IMR-90 (cell line): ENCODE data around the gene ABHD17C. TPM values are rescaled to one million over a fixed set of nuclear protein-coding genes. Genes with fewer than 3 reads are reported as not detected.
A peak's percentile ranks its signal among the peaks of the same experiment; 100 is the strongest.

Experiments
- ATAC-seq: fragments of 200-7000 bp; cut with Tn5 transposase; 2 replicates; pipeline ENCODE4 v1.9.1; 2020; ENCODE audit warnings: low read depth, mild to moderate bottlenecking, moderate library complexity
- BruUV-seq: library from RNA; stranded (reverse); fragments of 400-500 nt; replicated peaks from 2 replicates; lab custom pipeline; 2021; lab: Mats Ljungman, UMichigan
- CTCF ChIA-PET: fragments of 300-600 bp; formaldehyde crosslinking; extraction: SDS; loops from one replicate; lab custom pipeline; 2021; ENCODE audit warnings: antibody characterized with exemption; lab: Yijun Ruan, JAX
- POLR2A ChIA-PET: fragments of 300-600 bp; sonication (Branson Sonifier 250); formaldehyde crosslinking; loops from one replicate; lab custom pipeline; 2022; ENCODE audit warnings: antibody characterized with exemption; ENCODE audit not compliant: unreplicated experiment; lab: Charles Lee
- DNase-seq: peaks from one replicate; pipeline ENCODE4 v3.0.0; 2013
- H2AFZ ChIP-seq: replicated peaks from 2 replicates; pipeline ENCODE3; 2013; ENCODE audit warnings: low read length, mild to moderate bottlenecking; ENCODE audit not compliant: poor library complexity
- H2AK5ac ChIP-seq: 2 replicates; pipeline ENCODE4 v1.6.1; 2013; ENCODE audit warnings: low read depth, low read length, inconsistent platforms
- H2AK9ac ChIP-seq: replicated peaks from 2 replicates; pipeline ENCODE3; 2013; ENCODE audit warnings: mild to moderate bottlenecking, low read depth, low read length, moderate library complexity; ENCODE audit not compliant: poor library complexity
- H2BK120ac ChIP-seq: 2 replicates; pipeline ENCODE4 v1.6.1; 2013; ENCODE audit warnings: low read depth, low read length, inconsistent platforms
- H2BK15ac ChIP-seq: 3 replicates; pipeline ENCODE4 v1.6.1; 2013; ENCODE audit warnings: low read depth, low read length, inconsistent platforms
- H2BK20ac ChIP-seq: 2 replicates; pipeline ENCODE4 v1.6.1; 2013; ENCODE audit warnings: low read depth, mild to moderate bottlenecking, inconsistent platforms, low read length, moderate library complexity
- H2BK5ac ChIP-seq: 2 replicates; pipeline ENCODE4 v1.6.1; 2013; ENCODE audit warnings: mild to moderate bottlenecking, low read depth, low read length, inconsistent platforms; ENCODE audit not compliant: poor library complexity, severe bottlenecking
- H3K14ac ChIP-seq: replicated peaks from 2 replicates; pipeline ENCODE4 v1.6.1; 2013; ENCODE audit warnings: low read depth, low read length, inconsistent platforms
- H3K18ac ChIP-seq: 2 replicates; pipeline ENCODE4 v1.6.1; 2013; ENCODE audit warnings: low read depth, low read length, control low read depth
- H3K23ac ChIP-seq: 2 replicates; pipeline ENCODE4 v1.6.1; 2013; ENCODE audit warnings: low read depth, low read length, inconsistent platforms
- H3K27ac ChIP-seq: 2 replicates; pipeline ENCODE4 v1.5.1; 2013; ENCODE audit warnings: mild to moderate bottlenecking, control low read depth, low read length; ENCODE audit not compliant: insufficient read depth
- H3K27me3 ChIP-seq: 2 replicates; pipeline ENCODE4 v1.6.1; 2013; ENCODE audit warnings: low read length; ENCODE audit not compliant: control insufficient read depth, insufficient read depth
- H3K36me3 ChIP-seq: 2 replicates; pipeline ENCODE4 v1.6.1; 2013; ENCODE audit warnings: low read length, mixed read lengths; ENCODE audit not compliant: control insufficient read depth, insufficient read depth
- H3K4ac ChIP-seq: 2 replicates; pipeline ENCODE4 v1.6.1; 2013; ENCODE audit warnings: low read depth, low read length, inconsistent platforms
- H3K4me1 ChIP-seq: 2 replicates; pipeline ENCODE4 v1.6.1; 2013; ENCODE audit warnings: low read length, mixed read lengths; ENCODE audit not compliant: control insufficient read depth, insufficient read depth
- H3K4me2 ChIP-seq: 2 replicates; pipeline ENCODE4 v1.6.1; 2013; ENCODE audit warnings: low read depth, mild to moderate bottlenecking, control low read depth, low read length, moderate library complexity
- H3K4me3 ChIP-seq: 2 replicates; pipeline ENCODE4 v1.5.1; 2013; ENCODE audit warnings: low read depth, mild to moderate bottlenecking, control low read depth, low read length, moderate library complexity; ENCODE audit not compliant: insufficient read depth
- H3K56ac ChIP-seq: 2 replicates; pipeline ENCODE4 v1.6.1; 2013; ENCODE audit warnings: low read length, inconsistent platforms; ENCODE audit not compliant: insufficient read depth; ENCODE audit errors: extremely low read depth
- H3K79me1 ChIP-seq, 2 experiments: 2 replicates each; pipeline ENCODE4 v1.6.1; 2013; ENCODE audit warnings: low read length in 2 of 2, inconsistent platforms in 1 of 2, low read depth in 1 of 2
- H3K9ac ChIP-seq: 2 replicates; pipeline ENCODE4 v1.6.1; 2013; ENCODE audit warnings: low read depth, low read length, control low read depth
- H3K9me1 ChIP-seq: 2 replicates; pipeline ENCODE4 v1.6.1; 2013; ENCODE audit warnings: low read length, inconsistent platforms; ENCODE audit not compliant: insufficient read depth
- H3K9me3 ChIP-seq: 2 replicates; pipeline ENCODE4 v1.6.1; 2013; ENCODE audit warnings: low read length; ENCODE audit not compliant: control insufficient read depth, insufficient read depth
- H4K20me1 ChIP-seq: 2 replicates; pipeline ENCODE4 v1.6.1; 2013; ENCODE audit warnings: low read length, inconsistent platforms; ENCODE audit not compliant: insufficient read depth
- H4K5ac ChIP-seq: 2 replicates; pipeline ENCODE4 v1.6.1; 2013; ENCODE audit warnings: mild to moderate bottlenecking, low read depth, low read length, control low read depth
- H4K8ac ChIP-seq, 2 experiments: 2 replicates each; pipeline ENCODE4 v1.6.1; 2013; ENCODE audit warnings: low read depth in 2 of 2, low read length in 2 of 2, control low read depth in 1 of 2, inconsistent platforms in 1 of 2
- H4K91ac ChIP-seq: 2 replicates; pipeline ENCODE4 v1.6.1; 2013; ENCODE audit warnings: low read depth, low read length, inconsistent platforms; ENCODE audit not compliant: insufficient read depth
- BHLHE40 ChIP-seq: fragments of 150-350 bp; IDR thresholded peaks from 2 replicates; pipeline ENCODE4 v1.6.1; 2016; ENCODE audit warnings: mild to moderate bottlenecking, low read depth, low read length
- CEBPB ChIP-seq: IDR thresholded peaks from 2 replicates; pipeline ENCODE4 v1.6.1; 2012; ENCODE audit warnings: low read depth, low read length, improper control_type of control experiment
- ELK1 ChIP-seq: fragments of 150-350 bp; IDR thresholded peaks from 2 replicates; pipeline ENCODE4 v1.6.1; 2016; ENCODE audit warnings: low read depth, mild to moderate bottlenecking, low read length, moderate library complexity, borderline replicate concordance
- RFX5 ChIP-seq: IDR thresholded peaks from 2 replicates; pipeline ENCODE4 v1.8.0; 2012; ENCODE audit warnings: low read depth, mild to moderate bottlenecking, low read length, moderate library complexity
- WGBS, 2 experiments: methylation state at CpG; one replicate each; pipeline versions ENCODE4 v1.1.5 to v1.1.7; 2013; ENCODE audit warnings: missing lambda C conversion rate in 2 of 2; ENCODE audit not compliant: insufficient read length in 1 of 2; ENCODE audit errors: extremely low coverage in 2 of 2; 5-methylcytosine and 5-hydroxymethylcytosine counted together
- dilution Hi-C: fragments of 300-500 bp; cut with HindIII; formaldehyde crosslinking; loops from one replicate; pipeline ENCODE4 v1.14.3; 2018; ENCODE audit warnings: low sequenced_read_pairs; ENCODE audit not compliant: unreplicated experiment
- in situ Hi-C: fragments of 300-500 bp; cut with MboI; formaldehyde crosslinking; loops from 3 replicates; pipeline ENCODE4 v1.14.3; 2019; ENCODE audit warnings: low sequenced_read_pairs, inconsistent platforms, mixed read lengths
- intact Hi-C: fragments of 100-400 bp; cut with micrococcal nuclease; formaldehyde crosslinking; loops from 2 replicates; pipeline ENCODE4 v1.10.0; 2022
- polyA plus RNA-seq, 3 experiments: library from polyadenylated mRNA; depleted of rRNA; stranded (reverse); fragments of >200 nt; gene quantifications; 2 replicates each; pipeline ENCODE4 v1.2.3, GENCODE V29; 2012; ENCODE audit warnings: low replicate concordance in 1 of 3
- total RNA-seq: library from RNA; depleted of rRNA; stranded (reverse); fragments of >200 nt; gene quantifications from 2 replicates; pipeline ENCODE4 v1.2.3, GENCODE V29; 2012

ABHD17C gene
- total and polyA plus RNA-seq, 2 of the 4 experiments (the other 2 are of a cell fraction) = 5.4 to 10.3 TPM

GRCh38 chr15:80776420-80777045 is 81.4 kb downstream of the ABHD17C start (continued):
- TF ChIP-seq ELK1 (no peak), RFX5 (no peak)

GRCh38 chr15:80777137-80777536 is 82.0 kb downstream of the ABHD17C start:
- no peak for ATAC-seq
- dilution Hi-C loops = no loop called here
- H3K4me3 ChIP-seq = no peak overlapping the region

More at GRCh38 chr15:80777137-80777536, 82.0 kb downstream of the ABHD17C start:
- Histone ChIP-seq H2BK15ac (peak overlapping the region; percentile 79; the same call in 2 of the 3 replicates), H3K14ac (0 out of 2 replicates have a peak overlapping the region, but pooled peaks have one; percentile 14), H2AFZ (no peak overlapping the region), H3K9me3 (no peaks in the 10 kb centered on the region), H3K23ac (peak overlapping the region; percentile 21; the same call in 1 of the 2 replicates), H3K18ac (peak overlapping the region; percentile 15; the same call in 1 of the 2 replicates), H3K4ac (peak overlapping the region; percentile 67), H2BK5ac (peak overlapping the region; percentile 53), H2BK120ac (peak overlapping the region; percentile 84), H3K4me2 (peak overlapping the region; percentile 6; the same call in 1 of the 2 replicates), H3K9ac (0 out of 2 replicates have a peak overlapping the region, but pooled peaks have one; percentile 7), H3K9me1 (no peaks in the 10 kb centered on the region), H2AK9ac (no peak overlapping the region), H4K5ac (peak overlapping the region; percentile 62), H3K56ac (no peak overlapping the region), H3K27me3 (no peaks in the 10 kb centered on the region), H3K4me1 (peaks cover 20% of the 10 kb centered on the region), H3K36me3 (peaks cover 6% of the 10 kb centered on the region; the same call in 1 of the 2 replicates), H3K27ac (peak overlapping the region; percentile 40; the same call in 1 of the 2 replicates), H2AK5ac (peak overlapping the region; percentile 94), H2BK20ac (peak overlapping the region; percentile 81), H4K91ac (peak overlapping the region; percentile 76), H3K79me1 (peaks cover 9 to 26% of the 10 kb centered on the region in 2 experiments; a peak in 3 of 4 replicates), H4K20me1 (peaks cover 26% of the 10 kb centered on the region), H4K8ac (peak overlapping the region; percentile 35 to 48; a peak in 2 of 4 replicates)
- TF ChIP-seq CEBPB (peak; percentile 93), BHLHE40 (no peak)
- CTCF ChIA-PET = interaction anchor here (0.6 to 3.6 kb wide), 15 partner anchors 9 to 475 kb away, joined by 3 to 50 read pairs (median 5); partner anchors contain the start of gene ABHD17C
- no TSS peak for BruUV-seq
- WGBS, 2 experiments = 70% methylated on average over 2 of the region's 8 CpGs; no CpG with 5 or more reads in 1 of the 2 experiments
- peak; percentile 68 for DNase-seq
- in situ Hi-C loops (loop anchor here (5.0 kb wide), 3 partner anchors 195 to 320 kb away; no protein-coding TSS in a partner anchor), intact Hi-C loops (loop anchor here (10.0 kb wide), 2 partner anchors 292 to 462 kb away; no protein-coding TSS in a partner anchor)
- POLR2A ChIA-PET = interaction anchor here (0.6 to 1.1 kb wide), 2 partner anchors 114 to 322 kb away, joined by 3 to 5 read pairs; no protein-coding TSS in a partner anchor
